Neutrophil (primary cell): ENCODE measurements around the gene CPZ.

Experiments used
- H3K27ac ChIP-seq: fragments of 200-600 bp; sonication (generic); 2 replicates; pipeline ENCODE4 v1.5.1; 2016; ENCODE audit warnings: mild to moderate bottlenecking, moderate library complexity
- H3K27me3 ChIP-seq: fragments of 200-600 bp; sonication (generic); 2 replicates; pipeline ENCODE4 v1.6.0; 2016; ENCODE audit warnings: mild to moderate bottlenecking
- H3K36me3 ChIP-seq: fragments of 200-600 bp; sonication (generic); 2 replicates; pipeline ENCODE4 v1.5.1; 2017
- H3K4me1 ChIP-seq, 2 experiments: fragments of 200-600 bp in 1 of 2; sonication (generic) in 1 of 2; 1 replicate in 1 of 2; 2 replicates in 1 of 2; pipeline versions ENCODE4 v1.5.1 to v1.6.1; 2013 to 2016; ENCODE audit warnings: low read depth in 1 of 2, low read length in 1 of 2, mild to moderate bottlenecking in 1 of 2, moderate library complexity in 1 of 2; ENCODE audit not compliant: control insufficient read depth in 1 of 2, insufficient read depth in 1 of 2
- H3K4me3 ChIP-seq, 2 experiments: fragments of 200-600 bp in 1 of 2; sonication (generic) in 1 of 2; 1 replicate in 1 of 2; 2 replicates in 1 of 2; pipeline ENCODE4 v1.5.1; 2013 to 2016; ENCODE audit warnings: low read depth in 1 of 2, low read length in 1 of 2, mild to moderate bottlenecking in 1 of 2, moderate library complexity in 1 of 2
- H3K9me3 ChIP-seq: fragments of 200-600 bp; sonication (generic); 2 replicates; pipeline ENCODE4 v1.5.1; 2016
- CTCF ChIP-seq: fragments of 200-600 bp; sonication (generic); IDR thresholded peaks from 2 replicates; pipeline ENCODE4 v1.5.1; 2016; ENCODE audit warnings: antibody characterized with exemption

The CPZ gene

GRCh38 chr4:8553991-8554405, 38.6 kb upstream of the CPZ start:
- H3K27me3 ChIP-seq, result no peaks in the 10 kb centered on the region
- no peak overlapping the region for H3K27ac ChIP-seq
- no peaks in the 10 kb centered on the region for H3K9me3 ChIP-seq
- H3K4me1 ChIP-seq, result no peaks in the 10 kb centered on the region
- no peak for TF ChIP-seq CTCF
- no peak overlapping the region for H3K4me3 ChIP-seq
- H3K36me3 ChIP-seq, result no peaks in the 10 kb centered on the region

GRCh38 chr4:8554555-8555100, 37.9 kb upstream of the CPZ start:
- Histone ChIP-seq H3K36me3 (no peaks in the 10 kb centered on the region), H3K9me3 (no peaks in the 10 kb centered on the region), H3K27me3 (no peaks in the 10 kb centered on the region), H3K4me3 (no peak overlapping the region), H3K27ac (no peak overlapping the region), H3K4me1 (no peaks in the 10 kb centered on the region)
- TF ChIP-seq CTCF, result no peak

- Histone ChIP-seq H3K27ac (no peak overlapping the region), H3K27me3 (no peaks in the 10 kb centered on the region)
- TF ChIP-seq CTCF, result no peak
Observed at GRCh38 chr4:8555716-8556115, 36.8 kb upstream of the CPZ start.

GRCh38 chr4:8556341-8557150, 36.0 kb upstream of the CPZ start:
- Histone ChIP-seq H3K36me3 (no peaks in the 10 kb centered on the region), H3K4me1 (no peaks in the 10 kb centered on the region), H3K9me3 (no peaks in the 10 kb centered on the region), H3K27ac (no peak overlapping the region), H3K27me3 (no peaks in the 10 kb centered on the region), H3K4me3 (no peak overlapping the region)
- TF ChIP-seq CTCF, result no peak

More at GRCh38 chr4:8555716-8556115, 36.8 kb upstream of the CPZ start:
- H3K4me1 ChIP-seq, result no peaks in the 10 kb centered on the region
- no peaks in the 10 kb centered on the region for H3K36me3 ChIP-seq
- no peak overlapping the region for H3K4me3 ChIP-seq
- no peaks in the 10 kb centered on the region for H3K9me3 ChIP-seq

GRCh38 chr4:8557151-8558076, 35.2 kb upstream of the CPZ start:
- Histone ChIP-seq H3K4me1 (no peaks in the 10 kb centered on the region), H3K4me3 (no peak overlapping the region), H3K27ac (no peak overlapping the region), H3K36me3 (no peaks in the 10 kb centered on the region), H3K9me3 (no peaks in the 10 kb centered on the region), H3K27me3 (no peaks in the 10 kb centered on the region)
- no peak for TF ChIP-seq CTCF
